Measurements from ENCODE around the gene SLC16A6.
"Not testable (repeated sequence)": the region's sequence is repeated elsewhere in the genome, so short reads cannot be mapped to it uniquely, and the experiment has no call there.

The SLC16A6 gene

DNA sequence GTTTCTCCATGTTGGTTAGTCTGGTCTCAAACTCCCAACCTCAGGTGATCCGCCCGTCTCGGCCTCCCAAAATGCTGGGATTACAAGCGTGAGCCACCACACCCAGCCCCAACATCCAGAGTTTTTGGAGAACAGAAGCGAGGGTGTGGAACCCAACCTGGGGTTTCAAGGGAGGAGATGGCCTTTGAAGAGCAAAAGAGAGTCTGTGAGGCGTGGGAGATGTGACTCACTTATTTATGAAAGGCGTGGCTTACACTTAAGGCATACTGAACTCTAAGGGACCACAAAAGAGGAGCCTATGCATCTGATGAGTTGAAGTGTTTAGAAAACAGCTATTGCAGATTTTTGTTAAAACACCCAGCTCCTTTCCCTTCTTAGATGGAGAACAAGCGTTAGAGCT, 19.2 kb upstream of the SLC16A6 start:
- peak; percentile 31 for DNase-seq

DNA sequence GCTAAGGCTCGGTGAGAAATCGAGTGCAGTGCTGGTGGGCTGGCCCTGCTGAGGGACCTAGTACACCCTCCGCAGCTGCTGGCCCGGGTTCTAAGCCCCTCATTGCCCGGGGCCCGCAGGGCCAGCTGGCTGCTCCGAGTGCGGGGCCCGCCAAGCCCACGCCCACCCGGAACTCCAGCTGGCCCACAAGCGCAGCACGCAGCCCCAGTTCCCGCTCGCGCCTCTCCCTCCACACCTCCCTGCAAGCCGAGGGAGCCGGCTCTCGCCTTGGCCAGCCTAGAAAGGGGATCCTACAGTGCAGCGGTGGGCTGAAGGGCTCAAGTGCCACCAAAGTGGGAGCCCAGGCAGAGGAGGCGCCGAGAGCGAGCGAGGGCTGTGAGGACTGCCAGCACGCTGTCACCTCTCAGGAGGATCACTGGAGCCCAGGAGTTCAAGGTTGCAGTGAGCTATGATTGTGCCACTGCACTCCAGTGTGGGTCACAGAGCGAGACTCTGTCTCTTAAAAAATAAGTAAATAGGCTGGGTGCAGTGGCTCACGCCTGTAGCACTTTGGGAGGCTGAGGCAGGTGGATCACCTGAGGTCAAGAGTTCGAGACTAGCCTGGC, 18.2 kb upstream of the SLC16A6 start:
- DNase-seq, result not testable (repeated sequence)

- DNase-seq, result not testable (repeated sequence)
These were observed 17.6 kb upstream of the SLC16A6 start for GRCh38 chr17:68308486-68308885.

DNA sequence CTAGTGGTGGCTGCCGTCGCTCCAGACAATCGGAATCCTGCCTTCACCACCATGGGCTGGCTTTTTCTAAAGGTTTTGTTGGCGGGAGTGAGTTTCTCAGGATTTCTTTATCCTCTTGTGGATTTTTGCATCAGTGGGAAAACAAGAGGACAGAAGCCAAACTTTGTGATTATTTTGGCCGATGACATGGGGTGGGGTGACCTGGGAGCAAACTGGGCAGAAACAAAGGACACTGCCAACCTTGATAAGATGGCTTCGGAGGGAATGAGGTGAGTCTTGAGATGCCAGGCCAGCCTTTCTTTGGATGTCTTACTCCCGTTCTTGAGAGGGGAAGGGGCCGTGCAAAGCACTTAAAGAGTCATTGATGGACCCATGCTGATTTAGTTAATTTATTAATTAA, 16.5 kb upstream of the SLC16A6 start:
- no peak for DNase-seq

DNA sequence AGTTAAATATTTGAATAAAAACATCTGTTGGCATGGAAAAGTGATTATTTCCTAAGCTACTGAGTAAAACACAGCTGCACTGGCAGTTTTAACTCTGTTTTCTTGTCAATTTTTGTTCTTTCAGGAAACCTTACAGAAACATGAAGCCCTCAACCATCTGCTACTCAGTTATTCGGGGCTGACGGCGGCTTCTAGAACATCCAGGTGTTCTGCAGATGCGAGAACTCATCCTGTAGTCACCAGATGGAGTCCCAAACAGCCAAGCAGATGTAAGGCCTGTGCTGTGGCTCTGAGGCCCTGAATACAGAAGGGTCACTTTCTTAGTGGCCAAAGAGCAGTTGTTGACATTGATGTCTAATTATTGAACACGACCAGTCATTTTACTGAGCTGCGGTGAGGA, 15.9 kb upstream of the SLC16A6 start:
- DNase-seq, result no peak

- no peak for DNase-seq
These were observed 14.2 kb upstream of the SLC16A6 start for GRCh38 chr17:68305142-68305541.

DNA sequence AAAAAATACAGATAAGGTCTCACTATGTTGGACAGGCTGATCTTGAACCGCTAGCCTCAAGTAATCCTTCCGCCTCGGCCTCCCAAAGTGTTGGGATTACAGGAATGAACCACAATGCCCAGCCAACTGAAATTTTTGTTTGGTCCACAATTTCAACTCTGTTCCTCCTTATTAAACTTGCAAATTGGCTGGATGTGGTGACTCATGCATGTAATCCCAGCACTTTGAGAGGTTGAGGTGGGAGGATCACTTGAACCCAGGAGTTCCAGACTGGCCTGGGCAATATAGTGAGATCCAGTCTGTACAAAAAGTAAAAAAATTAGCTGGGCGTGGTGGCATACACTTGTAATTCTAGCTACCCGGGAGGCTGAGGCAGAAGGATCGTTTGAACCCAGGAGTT, 13.8 kb upstream of the SLC16A6 start:
- no peak for DNase-seq

DNA sequence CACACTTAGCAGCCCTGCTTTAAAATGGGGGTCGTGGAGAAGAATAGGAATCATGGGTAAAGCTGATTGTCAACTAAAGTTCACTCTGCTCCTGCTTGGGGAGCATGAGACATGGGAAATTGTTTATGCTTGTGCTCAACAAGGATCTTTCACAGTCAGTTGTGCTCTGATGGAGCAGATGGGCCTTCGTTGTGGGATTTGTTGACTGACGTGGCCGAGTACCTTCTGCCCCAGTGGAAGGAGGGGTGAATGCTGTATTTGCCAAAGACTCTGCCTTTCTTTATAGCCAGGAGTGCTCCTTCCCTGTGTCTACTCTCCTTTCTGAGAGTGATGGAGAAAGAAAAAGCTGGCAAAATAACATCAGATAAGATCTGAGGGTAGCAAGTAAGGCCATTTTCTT, 11.7 kb upstream of the SLC16A6 start:
- no peak for DNase-seq

DNA sequence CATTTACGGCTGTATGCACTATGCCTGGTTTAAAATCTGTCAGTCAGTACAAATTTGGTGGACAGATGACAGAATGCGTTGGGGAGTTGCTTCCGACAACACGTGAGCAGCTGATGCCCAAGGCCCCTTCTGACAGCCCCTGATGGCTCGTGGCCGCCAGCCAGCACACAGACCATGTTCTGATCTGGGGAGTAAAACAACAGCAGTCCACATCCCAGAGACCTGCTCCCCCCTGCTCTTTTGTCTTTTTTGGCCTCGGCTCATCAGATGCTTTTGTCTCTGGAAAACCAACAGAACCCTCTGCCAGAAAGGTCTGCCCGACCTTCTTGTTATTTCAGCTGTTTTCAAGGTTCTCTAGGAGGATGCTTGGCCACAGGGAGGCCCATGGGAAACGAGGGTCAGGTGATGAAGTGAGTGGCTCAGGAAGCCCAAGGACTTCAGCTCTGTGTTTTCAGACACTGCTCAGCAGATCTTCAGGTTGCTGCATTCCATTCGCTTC, 11.2 kb upstream of the SLC16A6 start:
- DNase-seq, result no peak

GRCh38 chr17:68301438-68301959, 10.6 kb upstream of the SLC16A6 start:
- DNase-seq, result no peak

DNA sequence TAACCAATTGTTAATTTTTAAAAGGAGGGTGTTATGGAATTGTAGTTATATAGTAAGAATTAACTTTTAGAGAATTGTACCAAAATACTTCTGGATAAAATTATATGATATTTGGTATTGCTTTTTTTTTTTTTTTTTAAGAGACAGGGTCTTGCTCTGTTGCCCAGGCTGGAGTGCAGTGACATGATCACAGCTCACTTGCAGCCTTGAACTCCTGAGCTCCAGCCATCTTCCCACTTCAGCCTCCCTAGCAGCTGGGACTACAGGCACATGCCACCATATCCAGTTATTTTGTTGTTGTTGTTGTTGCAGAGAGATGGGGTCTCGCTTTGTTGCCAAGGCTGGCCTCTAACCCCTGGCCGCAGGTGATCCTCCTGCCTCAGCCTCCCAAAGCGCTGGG, 8.9 kb upstream of the SLC16A6 start:
- no peak for DNase-seq

GRCh38 chr17:68298601-68299000, 7.7 kb upstream of the SLC16A6 start:
- DNase-seq, result no peak

GRCh38 chr17:68297195-68297594, 6.3 kb upstream of the SLC16A6 start:
- no peak for DNase-seq

- DNase-seq, result peak; percentile 77
These were observed 5.6 kb upstream of the SLC16A6 start for GRCh38 chr17:68296217-68297191.

DNA sequence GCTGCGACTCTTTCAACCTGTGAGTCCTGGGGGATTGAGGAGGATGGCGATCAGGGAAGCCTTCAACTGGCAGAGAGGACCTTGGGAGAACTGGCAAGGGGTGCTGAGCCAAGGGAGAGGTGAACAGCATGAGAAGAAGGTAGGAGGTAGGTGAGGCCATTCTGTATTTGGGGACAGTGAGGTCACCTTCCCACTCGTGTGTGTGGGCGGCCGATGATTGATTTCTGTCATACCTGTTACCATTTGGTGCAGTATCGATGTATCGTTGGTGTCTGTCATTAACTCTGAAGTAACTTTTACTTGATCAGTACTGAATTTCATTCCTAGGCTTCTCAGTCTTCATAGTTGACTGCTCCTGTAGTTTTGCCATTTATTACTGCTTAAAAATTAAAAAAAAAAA, 4.2 kb upstream of the SLC16A6 start:
- DNase-seq, result no peak

- no peak for DNase-seq
These were observed 3.7 kb upstream of the SLC16A6 start for GRCh38 chr17:68294617-68295016.

DNA sequence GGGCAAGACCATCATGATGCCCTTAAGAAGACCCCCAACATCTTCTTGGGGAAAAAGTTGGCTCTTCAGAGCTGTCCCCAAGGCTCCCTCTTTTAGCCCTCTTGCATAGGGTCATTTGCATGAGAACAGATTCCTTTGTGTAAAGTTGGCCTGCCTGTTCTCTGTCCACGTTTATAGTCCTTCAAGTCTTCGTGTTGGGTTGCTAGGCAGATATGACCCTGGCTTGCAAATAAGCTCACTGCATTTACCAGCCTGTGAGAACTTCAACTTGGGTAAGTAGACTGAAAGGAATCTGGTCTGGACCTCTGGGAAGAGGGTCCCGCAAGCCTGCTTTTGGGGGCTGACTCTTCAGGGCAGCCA, 3.2 kb upstream of the SLC16A6 start:
- DNase-seq, result no peak

- no peak for DNase-seq
These were observed 2.7 kb upstream of the SLC16A6 start for GRCh38 chr17:68293490-68294195.

DNA sequence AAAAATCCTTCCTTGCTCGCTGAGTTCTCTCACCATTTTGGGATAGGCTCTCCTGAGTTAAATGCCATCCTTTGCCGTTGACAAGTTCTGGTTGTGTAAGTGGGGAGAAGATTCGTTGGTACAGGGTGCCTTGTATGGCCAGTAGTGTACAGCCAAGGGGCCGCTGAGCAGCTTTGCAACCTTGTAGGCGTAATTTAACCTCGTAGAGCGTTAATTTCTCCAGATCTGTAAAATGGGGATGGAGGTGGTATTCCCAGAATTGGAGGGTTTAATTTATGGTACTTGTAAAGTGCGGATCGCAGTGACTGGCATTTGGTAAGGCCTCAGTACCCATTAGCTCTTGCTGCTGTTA, 1.7 kb upstream of the SLC16A6 start:
- DNase-seq, result no peak

DNA sequence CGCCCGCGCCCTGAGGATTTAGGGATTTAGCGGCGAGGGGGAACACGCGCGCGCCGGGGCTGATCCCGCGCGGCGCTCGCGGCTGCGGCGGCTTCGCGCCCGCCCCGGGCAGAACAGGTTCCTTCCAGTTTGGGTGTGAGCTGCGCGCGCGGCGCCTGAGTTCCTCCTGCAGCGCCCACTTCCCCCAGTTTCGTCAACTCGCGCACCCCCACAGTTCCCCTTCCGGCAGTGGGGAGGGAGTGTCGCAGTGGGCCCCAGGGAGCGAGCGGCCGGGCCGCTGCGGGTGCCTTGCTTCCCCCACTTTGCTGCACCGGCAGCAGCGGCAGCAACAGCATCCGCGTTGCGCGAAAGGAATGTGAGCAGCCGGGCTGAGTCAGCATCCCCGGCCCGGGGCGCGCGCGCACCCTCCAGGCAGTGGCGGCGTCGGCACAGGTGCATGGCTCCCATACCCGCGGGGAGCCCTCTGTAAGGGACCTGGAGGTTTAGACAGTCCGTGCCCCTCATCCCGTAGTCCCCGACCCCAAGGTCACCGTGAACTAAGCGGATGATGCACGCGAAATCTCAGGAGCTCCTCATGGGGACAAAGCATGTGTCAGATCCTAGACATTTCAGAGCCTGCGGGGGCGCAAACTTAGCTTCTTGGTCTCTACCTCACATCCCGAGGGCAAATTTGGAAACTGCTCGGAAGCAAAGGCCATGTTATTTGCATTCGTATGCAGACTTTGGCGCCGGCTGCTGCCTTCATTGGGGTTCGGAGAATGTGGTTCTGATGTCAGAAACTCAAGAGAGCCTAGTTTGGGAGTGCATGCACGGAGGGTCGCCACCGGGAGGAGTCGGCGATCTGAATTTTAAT, 1.1 kb upstream of the SLC16A6 start:
- peak; percentile 95 for DNase-seq

- DNase-seq, result peak; percentile 78
These were observed 516 bp downstream of the SLC16A6 start for GRCh38 chr17:68290268-68290954.

DNA sequence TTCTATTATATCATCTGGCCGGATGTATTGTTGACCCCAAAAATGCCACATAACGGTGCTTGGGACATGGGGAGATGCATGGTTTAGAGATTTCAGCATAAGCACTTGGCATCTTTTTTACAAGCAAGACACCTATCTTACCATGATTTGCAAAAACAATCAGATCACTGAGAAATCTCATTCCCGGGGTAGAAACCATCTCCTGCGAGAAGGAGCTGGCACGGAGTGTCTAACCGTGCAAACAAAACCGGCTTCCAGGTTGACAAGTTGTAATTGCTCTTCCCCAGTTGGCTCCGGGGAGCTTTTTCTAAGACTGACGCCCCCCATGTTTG, 1.0 kb downstream of the SLC16A6 start:
- DNase-seq, result no peak

Data from CD4-positive, alpha-beta T cell treated with Interleukin-10 for 1 hour (primary cell).